Measurements from ENCODE around the gene TMEM107. TPM values are rescaled to one million over a fixed set of nuclear protein-coding genes. Genes with fewer than 3 reads are reported as not detected.

TMEM107 gene
- total RNA-seq, 1 experiment from 2014 or later: 17.2 TPM

DNA sequence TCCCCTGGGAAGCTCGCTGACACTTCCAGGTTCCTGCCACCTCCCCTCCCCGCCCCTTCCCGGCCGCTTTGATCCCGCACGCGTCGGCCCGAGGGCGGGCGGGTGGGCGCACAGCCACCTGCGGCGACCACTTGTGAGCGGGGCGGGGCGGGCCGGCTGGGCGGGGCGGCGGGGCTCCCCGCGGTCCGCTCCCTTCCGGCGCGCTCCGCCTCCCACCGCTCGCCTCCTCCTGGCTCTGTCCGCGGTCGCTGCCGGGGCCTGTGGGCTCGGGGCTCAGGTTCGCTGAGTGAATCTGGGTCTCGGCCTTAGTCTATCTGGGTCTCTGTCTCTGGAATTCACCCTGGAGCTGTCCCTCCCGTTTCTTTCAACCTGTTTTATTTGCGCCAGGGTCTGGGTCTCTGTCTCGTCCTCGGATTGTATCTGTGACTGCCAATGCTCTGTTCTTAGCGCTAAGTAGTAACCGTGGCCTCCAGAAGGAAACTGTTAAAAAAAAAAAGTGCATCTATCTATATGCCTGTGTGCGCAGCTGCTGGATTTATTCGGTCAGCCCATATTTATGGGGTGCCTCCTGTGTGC, 49.6 kb downstream of the TMEM107 start:
- Mint-ChIP-seq H3K4me3 (peak overlapping the region; percentile 85), H3K4me1 (peaks cover 20% of the 10 kb centered on the region), H3K36me3 (no peaks in the 10 kb centered on the region), H3K27me3 (ENCODE audit: low read depth) (peaks cover 78% of the 10 kb centered on the region), H3K27ac (peak overlapping the region; percentile 42; the same call in 1 of the 2 replicates), H3K9me3 (no peaks in the 10 kb centered on the region)
- DNase-seq (ENCODE audit: low spot score) (peak; percentile 60), ATAC-seq (peak; percentile 7)
- CTCF ChIA-PET: interaction anchor here (0.6 to 1.6 kb wide), 11 partner anchors 11 to 1216 kb away, joined by 3 to 7 read pairs (median 4); no protein-coding TSS in a partner anchor
- TF ChIP-seq NR3C1 (CRISPR knock-in tag; conservative IDR thresholded peaks at IDR 0.05; ENCODE audit: low read depth) (no peak), ZNF232 (CRISPR knock-in tag; IDR thresholded peaks at IDR 0.05) (0 out of 2 replicates have a peak, but pooled peaks have one; percentile 44)
- POLR2A ChIA-PET: no interaction called here

DNA sequence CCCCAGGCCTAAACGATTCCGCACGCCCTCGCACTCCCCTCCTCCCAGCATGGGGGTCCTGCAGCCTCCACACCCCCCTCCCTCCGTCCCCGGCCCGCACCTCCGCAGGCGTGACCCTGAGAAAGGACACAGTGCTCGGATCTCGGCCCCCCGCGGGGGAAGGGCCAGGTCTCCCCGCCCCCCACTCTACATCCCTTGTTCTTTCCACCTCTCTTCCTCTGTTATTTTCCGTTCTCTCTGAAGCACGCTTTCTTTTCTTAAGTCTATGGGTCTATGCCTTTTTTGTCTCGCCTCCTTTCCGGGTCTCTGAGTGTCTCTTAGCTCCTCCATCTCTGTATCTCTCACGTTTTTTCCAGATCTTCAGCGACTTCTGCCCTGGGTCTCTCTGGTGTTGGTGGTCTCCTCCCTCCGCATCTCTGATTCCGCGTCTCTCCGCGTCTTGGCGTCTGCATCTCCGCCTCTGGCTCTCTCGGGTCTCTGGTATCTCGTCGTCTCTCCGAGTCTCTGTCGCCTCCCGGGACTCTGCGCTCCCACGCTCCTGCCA, 50.2 kb downstream of the TMEM107 start:
- TF ChIP-seq, protein P1, sequence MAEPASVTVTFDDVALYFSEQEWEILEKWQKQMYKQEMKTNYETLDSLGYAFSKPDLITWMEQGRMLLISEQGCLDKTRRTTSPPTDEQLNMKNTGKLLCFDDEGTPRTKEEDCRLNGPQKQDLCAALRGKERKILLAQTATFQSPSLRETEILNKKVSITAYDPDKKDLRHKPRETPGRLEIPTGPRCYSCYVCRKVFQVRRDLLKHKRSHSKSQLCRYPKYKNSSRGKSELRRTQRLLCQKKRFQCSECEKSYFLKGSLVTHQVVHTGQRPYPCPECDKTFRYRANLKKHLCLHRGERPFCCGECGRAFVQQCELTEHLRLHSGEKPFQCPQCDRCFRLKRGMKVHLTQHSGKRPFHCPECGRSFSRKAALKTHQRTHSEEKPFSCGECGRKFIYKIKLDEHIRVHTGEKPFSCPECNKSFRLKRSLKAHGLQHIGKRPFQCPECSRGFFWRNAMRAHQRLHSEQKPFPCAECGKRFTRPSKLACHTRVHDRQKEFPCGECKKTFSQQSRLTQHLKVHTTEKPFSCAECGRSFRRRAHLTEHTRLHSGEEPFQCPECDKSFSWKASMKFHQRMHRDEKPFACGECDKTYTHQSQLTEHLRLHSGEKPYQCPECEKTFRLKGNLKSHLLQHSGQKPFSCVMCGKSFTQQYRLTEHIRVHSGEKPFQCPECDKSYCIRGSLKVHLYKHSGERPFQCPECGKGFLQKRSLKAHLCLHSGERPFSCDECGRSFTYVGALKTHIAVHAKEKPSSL (CRISPR knock-in tag; conservative IDR thresholded peaks at IDR 0.05): no peak
- TF ChIP-seq, protein P2, sequence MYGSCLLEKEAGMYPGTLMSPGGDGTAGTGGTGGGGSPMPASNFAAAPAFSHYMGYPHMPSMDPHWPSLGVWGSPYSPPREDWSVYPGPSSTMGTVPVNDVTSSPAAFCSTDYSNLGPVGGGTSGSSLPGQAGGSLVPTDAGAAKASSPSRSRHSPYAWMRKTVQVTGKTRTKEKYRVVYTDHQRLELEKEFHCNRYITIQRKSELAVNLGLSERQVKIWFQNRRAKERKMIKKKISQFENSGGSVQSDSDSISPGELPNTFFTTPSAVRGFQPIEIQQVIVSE (CRISPR knock-in tag; IDR thresholded peaks at IDR 0.05; ENCODE audit: borderline replicate concordance): no peak
- no peak for TF ChIP-seq OVOL2 (CRISPR knock-in tag; IDR thresholded peaks at IDR 0.05; ENCODE audit: borderline replicate concordance)
- TF ChIP-seq, protein P3, sequence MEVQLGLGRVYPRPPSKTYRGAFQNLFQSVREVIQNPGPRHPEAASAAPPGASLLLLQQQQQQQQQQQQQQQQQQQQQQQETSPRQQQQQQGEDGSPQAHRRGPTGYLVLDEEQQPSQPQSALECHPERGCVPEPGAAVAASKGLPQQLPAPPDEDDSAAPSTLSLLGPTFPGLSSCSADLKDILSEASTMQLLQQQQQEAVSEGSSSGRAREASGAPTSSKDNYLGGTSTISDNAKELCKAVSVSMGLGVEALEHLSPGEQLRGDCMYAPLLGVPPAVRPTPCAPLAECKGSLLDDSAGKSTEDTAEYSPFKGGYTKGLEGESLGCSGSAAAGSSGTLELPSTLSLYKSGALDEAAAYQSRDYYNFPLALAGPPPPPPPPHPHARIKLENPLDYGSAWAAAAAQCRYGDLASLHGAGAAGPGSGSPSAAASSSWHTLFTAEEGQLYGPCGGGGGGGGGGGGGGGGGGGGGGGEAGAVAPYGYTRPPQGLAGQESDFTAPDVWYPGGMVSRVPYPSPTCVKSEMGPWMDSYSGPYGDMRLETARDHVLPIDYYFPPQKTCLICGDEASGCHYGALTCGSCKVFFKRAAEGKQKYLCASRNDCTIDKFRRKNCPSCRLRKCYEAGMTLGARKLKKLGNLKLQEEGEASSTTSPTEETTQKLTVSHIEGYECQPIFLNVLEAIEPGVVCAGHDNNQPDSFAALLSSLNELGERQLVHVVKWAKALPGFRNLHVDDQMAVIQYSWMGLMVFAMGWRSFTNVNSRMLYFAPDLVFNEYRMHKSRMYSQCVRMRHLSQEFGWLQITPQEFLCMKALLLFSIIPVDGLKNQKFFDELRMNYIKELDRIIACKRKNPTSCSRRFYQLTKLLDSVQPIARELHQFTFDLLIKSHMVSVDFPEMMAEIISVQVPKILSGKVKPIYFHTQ (CRISPR knock-in tag; IDR thresholded peaks at IDR 0.05): no peak
- TF ChIP-seq, protein P4, sequence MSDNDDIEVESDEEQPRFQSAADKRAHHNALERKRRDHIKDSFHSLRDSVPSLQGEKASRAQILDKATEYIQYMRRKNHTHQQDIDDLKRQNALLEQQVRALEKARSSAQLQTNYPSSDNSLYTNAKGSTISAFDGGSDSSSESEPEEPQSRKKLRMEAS (CRISPR knock-in tag; IDR thresholded peaks at IDR 0.05): no peak
- Mint-ChIP-seq H3K36me3 (no peaks in the 10 kb centered on the region), H3K4me1 (peaks cover 20% of the 10 kb centered on the region), H3K27ac (no peak overlapping the region; the same call in 1 of the 2 replicates), H3K27me3 (ENCODE audit: low read depth) (peaks cover 78% of the 10 kb centered on the region), H3K9me3 (no peaks in the 10 kb centered on the region), H3K4me3 (peak overlapping the region; percentile 85)
- CTCF ChIA-PET: interaction anchor here (0.6 to 1.6 kb wide), 8 partner anchors 11 to 1215 kb away, joined by 3 to 7 read pairs (median 4); no protein-coding TSS in a partner anchor
- POLR2A ChIA-PET: no interaction called here
- DNase-seq (ENCODE audit: low spot score): peak; percentile 74
- no peak for ATAC-seq

DNA sequence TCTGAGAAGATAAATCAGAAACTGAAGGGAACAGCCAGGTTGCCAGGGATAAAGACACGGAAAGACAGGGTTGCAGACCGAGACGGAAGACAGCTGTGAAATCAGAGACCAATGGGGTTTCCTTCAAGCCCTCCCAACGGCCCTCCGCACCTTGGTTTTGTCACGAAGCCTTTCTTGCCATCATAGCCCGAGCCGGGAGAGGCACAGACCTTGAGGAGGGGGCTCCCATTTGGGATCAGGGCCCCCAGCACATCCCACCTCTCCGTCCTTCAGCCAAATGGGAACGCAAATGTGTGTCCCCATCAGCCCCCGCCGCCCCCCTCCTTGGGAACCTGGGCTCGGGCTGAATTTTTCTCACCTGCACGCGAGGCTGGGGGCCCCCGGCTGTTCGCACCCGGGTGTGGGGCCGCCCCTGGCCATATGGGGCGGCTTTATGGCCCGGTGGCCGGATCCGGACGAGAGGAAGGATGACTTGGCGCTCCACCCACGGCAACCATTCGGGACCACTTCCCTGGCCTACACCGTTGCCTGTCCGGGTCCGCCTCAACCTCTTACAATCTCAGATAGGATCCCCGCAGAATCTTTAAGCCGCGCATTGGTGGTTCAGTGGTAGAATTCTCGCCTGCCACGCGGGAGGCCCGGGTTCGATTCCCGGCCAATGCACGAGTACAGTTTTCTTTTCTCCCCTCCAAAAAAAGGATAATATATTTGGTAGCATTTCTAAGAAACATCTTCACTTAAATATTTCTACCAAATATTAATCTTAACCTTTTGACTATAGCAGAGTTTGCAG, 50.8 kb downstream of the TMEM107 start:
- peak; percentile 86 for DNase-seq (ENCODE audit: low spot score)
- peak overlapping the region; percentile 85 for H3K4me3 Mint-ChIP-seq
- H3K4me1 Mint-ChIP-seq: peaks cover 20% of the 10 kb centered on the region
- CTCF ChIA-PET: interaction anchor here (0.8 to 9.8 kb wide), 5 partner anchors 15 to 64 kb away, joined by 3 to 118 read pairs (median 7); no protein-coding TSS in a partner anchor
- peaks cover 81% of the 10 kb centered on the region for H3K27me3 Mint-ChIP-seq (ENCODE audit: low read depth)
- POLR2A ChIA-PET: interaction anchor here (1.0 to 1.9 kb wide), 4 partner anchors 27 to 65 kb away, joined by 4 to 7 read pairs (median 4); partner anchors contain the start of genes BORCS6 and PER1
- no peak overlapping the region for H3K27ac Mint-ChIP-seq
- peak; percentile 1 for ATAC-seq
- no peaks in the 10 kb centered on the region for H3K9me3 Mint-ChIP-seq
- H3K36me3 Mint-ChIP-seq: no peaks in the 10 kb centered on the region
- TF ChIP-seq NFYB (CRISPR knock-in tag; conservative IDR thresholded peaks at IDR 0.05; ENCODE audit: low read depth) (no peak), RORB (CRISPR knock-in tag; IDR thresholded peaks at IDR 0.05) (no peak), ATF1 (CRISPR knock-in tag; IDR thresholded peaks at IDR 0.05) (no peak), GTF2I (CRISPR knock-in tag; conservative IDR thresholded peaks at IDR 0.05) (no peak), GABPB1 (CRISPR knock-in tag; IDR thresholded peaks at IDR 0.05) (0 out of 2 replicates have a peak, but pooled peaks have one; percentile 39), ZBTB21 (CRISPR knock-in tag; IDR thresholded peaks at IDR 0.05; ENCODE audit: borderline replicate concordance) (0 out of 2 replicates have a peak, but pooled peaks have one; percentile 31), SP1 (CRISPR knock-in tag; conservative IDR thresholded peaks at IDR 0.05) (no peak), ESRRA (CRISPR knock-in tag; IDR thresholded peaks at IDR 0.05; ENCODE audit: borderline replicate concordance) (no peak), NFATC4 (CRISPR knock-in tag; IDR thresholded peaks at IDR 0.05) (no peak), MYBL2 (CRISPR knock-in tag; IDR thresholded peaks at IDR 0.05) (no peak)
- TF ChIP-seq, protein P5, sequence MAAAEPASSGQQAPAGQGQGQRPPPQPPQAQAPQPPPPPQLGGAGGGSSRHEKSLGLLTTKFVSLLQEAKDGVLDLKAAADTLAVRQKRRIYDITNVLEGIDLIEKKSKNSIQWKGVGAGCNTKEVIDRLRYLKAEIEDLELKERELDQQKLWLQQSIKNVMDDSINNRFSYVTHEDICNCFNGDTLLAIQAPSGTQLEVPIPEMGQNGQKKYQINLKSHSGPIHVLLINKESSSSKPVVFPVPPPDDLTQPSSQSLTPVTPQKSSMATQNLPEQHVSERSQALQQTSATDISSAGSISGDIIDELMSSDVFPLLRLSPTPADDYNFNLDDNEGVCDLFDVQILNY (CRISPR knock-in tag; IDR thresholded peaks at IDR 0.05): no peak
- TF ChIP-seq, protein P6, sequence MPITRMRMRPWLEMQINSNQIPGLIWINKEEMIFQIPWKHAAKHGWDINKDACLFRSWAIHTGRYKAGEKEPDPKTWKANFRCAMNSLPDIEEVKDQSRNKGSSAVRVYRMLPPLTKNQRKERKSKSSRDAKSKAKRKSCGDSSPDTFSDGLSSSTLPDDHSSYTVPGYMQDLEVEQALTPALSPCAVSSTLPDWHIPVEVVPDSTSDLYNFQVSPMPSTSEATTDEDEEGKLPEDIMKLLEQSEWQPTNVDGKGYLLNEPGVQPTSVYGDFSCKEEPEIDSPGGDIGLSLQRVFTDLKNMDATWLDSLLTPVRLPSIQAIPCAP (CRISPR knock-in tag; IDR thresholded peaks at IDR 0.05): no peak
- TF ChIP-seq, protein P7, sequence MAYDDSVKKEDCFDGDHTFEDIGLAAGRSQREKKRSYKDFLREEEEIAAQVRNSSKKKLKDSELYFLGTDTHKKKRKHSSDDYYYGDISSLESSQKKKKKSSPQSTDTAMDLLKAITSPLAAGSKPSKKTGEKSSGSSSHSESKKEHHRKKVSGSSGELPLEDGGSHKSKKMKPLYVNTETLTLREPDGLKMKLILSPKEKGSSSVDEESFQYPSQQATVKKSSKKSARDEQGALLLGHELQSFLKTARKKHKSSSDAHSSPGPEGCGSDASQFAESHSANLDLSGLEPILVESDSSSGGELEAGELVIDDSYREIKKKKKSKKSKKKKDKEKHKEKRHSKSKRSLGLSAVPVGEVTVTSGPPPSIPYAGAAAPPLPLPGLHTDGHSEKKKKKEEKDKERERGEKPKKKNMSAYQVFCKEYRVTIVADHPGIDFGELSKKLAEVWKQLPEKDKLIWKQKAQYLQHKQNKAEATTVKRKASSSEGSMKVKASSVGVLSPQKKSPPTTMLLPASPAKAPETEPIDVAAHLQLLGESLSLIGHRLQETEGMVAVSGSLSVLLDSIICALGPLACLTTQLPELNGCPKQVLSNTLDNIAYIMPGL (CRISPR knock-in tag; IDR thresholded peaks at IDR 0.05): peak; percentile 78; the same call in 1 of the 2 replicates

Data from WTC11 (cell line).